Lower leg skin (tissue), 3 donors: Measurements from ENCODE around the gene KLHL24.

Experiments used
- POLR2A ChIP-seq, 2 donors: fragments of 450-650 bp; IDR thresholded peaks; one replicate each; pipeline ENCODE4 v1.6.1; 2016 to 2017; ENCODE audit warnings: antibody characterized with exemption in 2 of 2, mild to moderate bottlenecking in 1 of 2, moderate library complexity in 1 of 2
- TF ChIP-seq, protein P1 (sequence below), 3 donors: fragments of 450-650 bp; IDR thresholded peaks; one replicate each; pipeline ENCODE4 v1.5.1; 2016; ENCODE audit warnings: antibody characterized with exemption in 3 of 3, mild to moderate bottlenecking in 3 of 3, moderate library complexity in 2 of 3

GRCh38 chr3:183697123-183697609 is 61.7 kb downstream of the KLHL24 start:
- TF ChIP-seq, protein P1, sequence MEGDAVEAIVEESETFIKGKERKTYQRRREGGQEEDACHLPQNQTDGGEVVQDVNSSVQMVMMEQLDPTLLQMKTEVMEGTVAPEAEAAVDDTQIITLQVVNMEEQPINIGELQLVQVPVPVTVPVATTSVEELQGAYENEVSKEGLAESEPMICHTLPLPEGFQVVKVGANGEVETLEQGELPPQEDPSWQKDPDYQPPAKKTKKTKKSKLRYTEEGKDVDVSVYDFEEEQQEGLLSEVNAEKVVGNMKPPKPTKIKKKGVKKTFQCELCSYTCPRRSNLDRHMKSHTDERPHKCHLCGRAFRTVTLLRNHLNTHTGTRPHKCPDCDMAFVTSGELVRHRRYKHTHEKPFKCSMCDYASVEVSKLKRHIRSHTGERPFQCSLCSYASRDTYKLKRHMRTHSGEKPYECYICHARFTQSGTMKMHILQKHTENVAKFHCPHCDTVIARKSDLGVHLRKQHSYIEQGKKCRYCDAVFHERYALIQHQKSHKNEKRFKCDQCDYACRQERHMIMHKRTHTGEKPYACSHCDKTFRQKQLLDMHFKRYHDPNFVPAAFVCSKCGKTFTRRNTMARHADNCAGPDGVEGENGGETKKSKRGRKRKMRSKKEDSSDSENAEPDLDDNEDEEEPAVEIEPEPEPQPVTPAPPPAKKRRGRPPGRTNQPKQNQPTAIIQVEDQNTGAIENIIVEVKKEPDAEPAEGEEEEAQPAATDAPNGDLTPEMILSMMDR (IDR thresholded peaks at IDR 0.05) = no peak
- TF ChIP-seq POLR2A (IDR thresholded peaks at IDR 0.05) = no peak
